SKM-1 (cell line): Measurements from ENCODE around the gene SLC22A5.
A peak's percentile ranks its signal among the peaks of the same experiment; 100 is the strongest.

Source experiments
- DNase-seq: peaks from one replicate; lab custom pipeline; 2025; ENCODE audit not compliant: unreplicated experiment; lab: John Stamatoyannopoulos, UW

SLC22A5 gene

GRCh38 chr5:132364319-132364718, 5.2 kb upstream of the SLC22A5 start:
- no peak for DNase-seq

GRCh38 chr5:132365213-132365612, 4.3 kb upstream of the SLC22A5 start:
- no peak for DNase-seq

- DNase-seq: no peak
These were observed 1.3 kb upstream of the SLC22A5 start for GRCh38 chr5:132368186-132368585.

- DNase-seq: peak; percentile 36
These were observed 470 bp upstream of the SLC22A5 start for GRCh38 chr5:132369007-132369473.

- DNase-seq: no peak
These were observed 866 bp downstream of the SLC22A5 start for GRCh38 chr5:132370181-132370970.

GRCh38 chr5:132370971-132371602, 1.6 kb downstream of the SLC22A5 start:
- no peak for DNase-seq

GRCh38 chr5:132371603-132371994, 2.1 kb downstream of the SLC22A5 start:
- DNase-seq: no peak

DNA sequence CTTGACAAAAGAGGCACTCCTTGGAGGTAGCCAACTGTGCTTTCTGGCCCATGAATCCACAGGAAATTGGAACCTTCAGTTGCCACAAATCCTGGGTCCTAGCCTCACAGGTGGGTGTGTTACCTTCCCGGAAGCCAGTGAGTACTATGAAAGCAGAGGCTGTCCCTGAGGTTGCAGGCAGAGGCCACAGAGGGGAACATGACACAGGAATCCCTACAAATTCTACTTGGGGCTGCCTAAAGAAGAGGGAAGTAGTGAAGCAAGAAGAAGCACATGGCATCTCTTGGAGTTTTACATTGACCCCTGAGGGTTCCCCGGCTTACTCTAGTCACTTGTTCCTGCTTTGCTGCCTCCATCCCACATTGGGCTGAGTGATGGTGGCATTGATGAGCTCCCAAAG, 2.6 kb downstream of the SLC22A5 start:
- peak; percentile 67 for DNase-seq

DNA sequence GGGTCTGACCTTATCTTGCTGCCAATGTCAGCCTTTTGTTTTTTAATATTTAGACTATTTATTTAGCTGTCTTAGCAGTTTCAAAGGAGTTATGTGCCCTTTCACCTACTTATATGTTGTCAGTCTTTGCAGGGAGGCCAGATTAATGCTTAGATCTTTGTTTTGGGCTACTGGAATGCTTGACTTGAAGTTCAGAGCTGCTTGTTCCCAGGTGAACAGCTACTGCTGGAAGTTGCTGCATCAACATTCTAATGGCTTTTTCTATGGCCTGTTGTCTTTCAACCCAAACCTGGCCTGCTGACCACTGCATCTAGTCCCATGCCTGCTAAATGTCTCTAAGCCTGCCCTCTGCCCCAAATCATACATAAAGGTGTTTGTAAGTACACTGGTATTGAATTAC, 3.0 kb downstream of the SLC22A5 start:
- no peak for DNase-seq

DNA sequence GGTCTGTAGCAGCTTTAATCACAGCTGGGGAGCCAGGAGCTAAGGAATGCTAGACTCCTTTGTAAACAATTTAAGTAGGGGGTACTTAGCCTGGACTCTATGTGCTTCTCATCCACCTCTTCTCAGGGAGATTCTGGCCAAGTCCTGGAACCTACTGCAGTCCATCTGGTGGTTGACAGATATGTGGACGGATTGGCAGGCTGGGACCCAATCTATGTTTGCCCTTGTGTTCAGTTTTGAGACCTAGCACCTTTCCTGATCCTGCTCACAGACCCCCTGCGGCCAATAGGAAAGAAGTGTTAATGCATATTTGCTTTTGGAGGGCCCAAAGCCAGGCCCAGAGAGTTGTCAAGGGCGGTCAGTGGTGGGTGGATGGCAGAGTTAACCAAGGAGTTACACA, 6.4 kb downstream of the SLC22A5 start:
- no peak for DNase-seq

DNA sequence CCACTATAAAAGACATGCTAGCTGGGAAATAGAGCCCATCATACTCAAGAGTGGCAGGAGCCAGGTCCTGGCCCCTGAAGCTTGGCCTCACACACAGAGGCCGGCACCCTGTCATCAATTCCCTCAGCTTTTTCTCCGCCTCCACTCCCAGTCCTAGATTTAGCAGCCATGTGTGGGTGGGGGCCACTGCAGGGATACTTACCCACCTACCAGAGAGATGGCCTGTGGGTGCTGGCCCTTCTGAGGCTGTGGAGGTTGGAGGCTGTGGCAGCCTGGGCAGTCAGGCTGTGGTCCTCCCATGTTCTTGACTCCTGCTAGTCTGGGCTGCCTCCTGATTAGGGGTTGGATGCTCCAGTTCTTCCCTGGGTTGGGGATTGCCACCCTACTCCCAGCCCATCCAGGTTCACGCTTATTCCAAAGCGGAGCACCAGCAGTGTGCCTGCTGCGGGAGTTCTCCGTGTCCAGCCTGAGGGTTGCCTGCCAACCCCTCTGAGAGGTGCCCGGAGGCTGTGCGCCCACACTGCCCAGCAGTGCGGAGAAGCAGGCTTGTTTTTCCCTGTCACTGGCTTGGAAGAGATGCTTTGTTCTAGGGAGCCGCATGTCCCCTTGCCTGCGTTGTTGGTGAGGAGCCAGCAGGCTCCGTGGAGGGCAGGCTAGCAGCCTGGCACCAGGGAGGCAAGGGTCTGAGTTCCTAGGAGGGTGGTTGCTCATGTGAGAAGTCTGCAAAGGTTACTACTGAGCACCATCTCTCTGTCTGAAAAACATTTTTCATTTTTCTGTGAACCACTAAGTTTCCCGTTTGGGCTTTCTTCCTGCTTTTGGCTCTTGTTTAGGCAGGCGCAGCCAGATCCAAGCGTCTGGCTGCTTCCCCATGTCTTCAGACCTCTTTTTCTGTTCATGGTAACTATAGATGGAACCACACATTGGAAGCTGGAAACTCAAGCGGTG, 7.5 kb downstream of the SLC22A5 start:
- no peak for DNase-seq

DNA sequence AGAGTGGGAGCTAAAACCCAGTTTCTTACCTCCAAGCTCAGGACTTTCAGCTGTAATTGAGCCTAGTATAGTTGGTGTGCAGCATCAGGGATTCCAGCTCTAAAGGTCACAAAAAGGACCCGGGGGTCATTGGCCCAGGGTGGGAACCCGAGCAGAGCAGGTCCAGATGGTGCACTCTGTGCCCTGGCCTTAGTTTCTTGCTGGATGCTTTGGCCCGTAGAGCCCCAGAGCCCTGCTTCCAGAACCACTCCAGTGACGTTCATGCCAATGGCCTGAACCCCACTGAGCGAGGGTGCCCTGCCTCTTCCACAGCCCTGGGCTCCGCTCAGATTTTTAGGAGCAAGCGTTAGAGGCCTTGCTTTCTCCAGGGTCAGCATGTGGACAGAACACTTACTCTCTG, 8.2 kb downstream of the SLC22A5 start:
- no peak for DNase-seq

DNA sequence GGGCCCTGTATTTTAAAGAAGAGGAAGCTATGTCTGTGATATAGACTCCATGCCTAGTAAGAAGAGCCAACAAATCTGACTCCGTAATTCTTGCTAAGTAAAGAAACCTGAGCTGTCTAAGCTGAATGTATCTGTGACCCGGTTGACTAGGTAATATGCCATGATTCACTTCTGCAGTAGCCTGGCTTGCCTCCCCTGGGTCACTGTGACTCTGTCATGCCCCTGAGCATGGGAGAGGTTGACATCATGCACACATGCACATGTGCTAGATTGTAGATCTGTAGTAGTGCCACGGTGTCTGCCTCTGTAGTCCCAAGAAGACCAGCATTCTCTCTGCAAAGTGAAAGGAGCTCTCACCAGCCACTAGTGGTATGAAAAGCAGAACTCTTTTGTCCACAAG, 9.1 kb downstream of the SLC22A5 start:
- DNase-seq: no peak

- DNase-seq: no peak
These were observed 10.5 kb downstream of the SLC22A5 start for GRCh38 chr5:132380047-132380446.

GRCh38 chr5:132380741-132381140, 11.2 kb downstream of the SLC22A5 start:
- DNase-seq: no peak

- DNase-seq: no peak
These were observed 12.1 kb downstream of the SLC22A5 start for GRCh38 chr5:132381614-132382013.

DNA sequence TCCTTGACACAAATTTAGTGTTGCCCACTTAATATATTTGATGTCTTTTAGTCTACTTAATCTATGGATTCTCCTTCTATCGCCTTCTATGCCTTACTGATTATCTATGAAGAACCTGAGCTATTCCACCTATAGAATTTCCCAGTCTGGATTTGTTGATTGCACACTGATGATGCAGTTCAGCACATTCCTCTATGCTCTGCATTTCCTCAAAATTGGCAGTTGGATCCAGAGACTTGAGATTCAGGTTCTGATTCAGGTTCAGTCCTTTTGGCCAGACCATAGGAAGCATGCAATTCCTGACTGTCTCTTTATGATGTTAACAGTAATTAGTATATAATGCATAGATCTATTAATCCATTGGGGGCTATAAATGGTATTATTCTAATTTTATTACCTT, 13.8 kb downstream of the SLC22A5 start:
- DNase-seq: no peak

GRCh38 chr5:132383984-132384383, 14.5 kb downstream of the SLC22A5 start:
- DNase-seq: no peak

- DNase-seq: no peak
These were observed 15.1 kb downstream of the SLC22A5 start for GRCh38 chr5:132384506-132385050.

GRCh38 chr5:132385326-132386105, 16.0 kb downstream of the SLC22A5 start:
- DNase-seq: no peak
